ENCODE data around the gene HMGN4.
A peak's percentile ranks its signal among the peaks of the same experiment; 100 is the strongest.

The HMGN4 gene

GRCh38 chr6:26578741-26579140, 40.6 kb downstream of the HMGN4 start:
- in situ Hi-C loops (cut with HindIII; ENCODE audit: low pct_unique_long_range_greater_than_20kb, low sequenced_read_pairs): no loop called here
- no peak for DNase-seq (ENCODE audit: low read depth in 1 of 2, low spot score in 1 of 2)
- TF ChIP-seq JUND (IDR thresholded peaks at IDR 0.05; ENCODE audit: low read depth): no peak

GRCh38 chr6:26581164-26581915, 43.2 kb downstream of the HMGN4 start:
- DNase-seq (ENCODE audit: low read depth in 1 of 2, low spot score in 1 of 2): no peak
- in situ Hi-C loops (cut with HindIII; ENCODE audit: low pct_unique_long_range_greater_than_20kb, low sequenced_read_pairs): no loop called here
- no peak for TF ChIP-seq JUND (IDR thresholded peaks at IDR 0.05; ENCODE audit: low read depth)

- in situ Hi-C loops (cut with HindIII; ENCODE audit: low pct_unique_long_range_greater_than_20kb, low sequenced_read_pairs): no loop called here
- no peak for DNase-seq (ENCODE audit: low read depth in 1 of 2, low spot score in 1 of 2)
- no peak for TF ChIP-seq JUND (IDR thresholded peaks at IDR 0.05; ENCODE audit: low read depth)
Measured at GRCh38 chr6:26588965-26589364, 50.8 kb downstream of the HMGN4 start.

GRCh38 chr6:26592649-26593048, 54.5 kb downstream of the HMGN4 start:
- TF ChIP-seq JUND (IDR thresholded peaks at IDR 0.05; ENCODE audit: low read depth): no peak
- in situ Hi-C loops (cut with HindIII; ENCODE audit: low pct_unique_long_range_greater_than_20kb, low sequenced_read_pairs): no loop called here

GRCh38 chr6:26593278-26594130, 55.3 kb downstream of the HMGN4 start:
- no peak for DNase-seq (ENCODE audit: low read depth in 1 of 2, low spot score in 1 of 2)
- in situ Hi-C loops (cut with HindIII; ENCODE audit: low pct_unique_long_range_greater_than_20kb, low sequenced_read_pairs): no loop called here
- TF ChIP-seq JUND (IDR thresholded peaks at IDR 0.05; ENCODE audit: low read depth): no peak

More at GRCh38 chr6:26592649-26593048, 54.5 kb downstream of the HMGN4 start:
- no peak for DNase-seq (ENCODE audit: low read depth in 1 of 2, low spot score in 1 of 2)

GRCh38 chr6:26594131-26594498, 55.9 kb downstream of the HMGN4 start:
- TF ChIP-seq JUND (IDR thresholded peaks at IDR 0.05; ENCODE audit: low read depth): no peak
- no peak for DNase-seq (ENCODE audit: low read depth in 1 of 2, low spot score in 1 of 2)
- in situ Hi-C loops (cut with HindIII; ENCODE audit: low pct_unique_long_range_greater_than_20kb, low sequenced_read_pairs): no loop called here

GRCh38 chr6:26594730-26595632, 56.8 kb downstream of the HMGN4 start:
- peak in 1 of 2 experiments; percentile 28 for DNase-seq (ENCODE audit: low read depth in 1 of 2, low spot score in 1 of 2)
- in situ Hi-C loops (cut with HindIII; ENCODE audit: low pct_unique_long_range_greater_than_20kb, low sequenced_read_pairs): no loop called here
- TF ChIP-seq JUND (IDR thresholded peaks at IDR 0.05; ENCODE audit: low read depth): no peak

- DNase-seq (ENCODE audit: low read depth in 1 of 2, low spot score in 1 of 2): peak; percentile 64 to 90
- TF ChIP-seq JUND (IDR thresholded peaks at IDR 0.05; ENCODE audit: low read depth): no peak
- in situ Hi-C loops (cut with HindIII; ENCODE audit: low pct_unique_long_range_greater_than_20kb, low sequenced_read_pairs): no loop called here
Measured at GRCh38 chr6:26595669-26596269, 57.6 kb downstream of the HMGN4 start.
